ENCODE data around the gene LMX1B.

DNA sequence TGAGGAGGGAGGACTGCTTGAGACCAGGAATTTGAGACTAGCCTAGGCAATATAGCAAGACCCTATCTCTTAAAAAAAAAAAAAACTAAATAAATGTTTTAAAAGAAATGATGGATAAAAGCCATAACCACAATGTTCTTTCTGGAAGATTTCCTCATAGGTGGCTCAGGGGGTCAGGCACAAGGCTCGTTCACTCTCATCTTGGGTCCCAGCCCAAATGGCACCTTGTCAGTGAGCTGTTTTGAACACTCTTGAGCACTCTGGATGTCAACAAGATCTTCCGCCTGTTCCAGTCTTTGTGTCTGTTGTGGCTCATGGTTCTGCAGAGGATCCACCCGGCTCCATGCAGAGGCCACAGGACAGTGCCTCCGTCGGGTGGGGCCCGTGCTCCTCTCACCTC lies 35.7 kb upstream of the LMX1B start:
- TF ChIP-seq EZH2 (IDR thresholded peaks at IDR 0.05) (no peak), POLR2AphosphoS5 (IDR thresholded peaks at IDR 0.05; ENCODE audit: borderline replicate concordance, low read depth, low read length) (no peak), FOXP2 (optimal IDR thresholded peaks at IDR 0.05; ENCODE audit: control extremely low read depth, extremely low read length, insufficient read depth) (no peak)

Data from SK-N-MC (cell line).